ENCODE data around the gene MPI. TPM values are rescaled to one million over a fixed set of nuclear protein-coding genes. Genes with fewer than 3 reads are reported as not detected.
"Not testable (repeated sequence)": the region's sequence is repeated elsewhere in the genome, so short reads cannot be mapped to it uniquely, and the experiment has no call there.

MPI gene
- total and polyA plus RNA-seq, 4 donors: 21.3 to 31.1 (median 26.2) TPM

- no peaks in the 10 kb centered on the region for H3K9me3 ChIP-seq (ENCODE audit: control insufficient read depth, low read length)
- no peak overlapping the region for H3K4me3 ChIP-seq (ENCODE audit: low read length in 2 of 2)
- DNase-seq (no peak), ATAC-seq (ENCODE audit: low FRiP score) (no peak)
- no peak overlapping the region for H3K27ac ChIP-seq (ENCODE audit: low read depth in 1 of 2, low read length in 2 of 2)
- 85 to 89% methylated on average over 4 of the region's 4 CpGs for WGBS, 2 donors
- no peaks in the 10 kb centered on the region for H3K4me1 ChIP-seq (ENCODE audit: control insufficient read depth in 1 of 2, insufficient read depth in 2 of 2, low read length in 2 of 2)
- intact Hi-C loops (cut with DNase I): no loop called here
- H3K36me3 ChIP-seq (ENCODE audit: control insufficient read depth in 1 of 2, insufficient read depth in 2 of 2, low read length in 1 of 2): no peaks in the 10 kb centered on the region
- no peaks in the 10 kb centered on the region for H3K27me3 ChIP-seq (ENCODE audit: control insufficient read depth in 1 of 2, insufficient read depth in 2 of 2, low read length in 1 of 2)
These were observed 11.6 kb upstream of the MPI start for GRCh38 chr15:74878273-74878672.

- no peaks in the 10 kb centered on the region for H3K36me3 ChIP-seq (ENCODE audit: control insufficient read depth in 1 of 2, insufficient read depth in 2 of 2, low read length in 1 of 2)
- ATAC-seq (ENCODE audit: low FRiP score): no peak
- H3K9me3 ChIP-seq (ENCODE audit: control insufficient read depth, low read length): no peaks in the 10 kb centered on the region
- no peak overlapping the region for H3K4me3 ChIP-seq (ENCODE audit: low read length in 2 of 2)
- no peak for DNase-seq
- intact Hi-C loops (cut with DNase I): no loop called here
- H3K27me3 ChIP-seq (ENCODE audit: control insufficient read depth in 1 of 2, insufficient read depth in 2 of 2, low read length in 1 of 2): no peaks in the 10 kb centered on the region
- no peaks in the 10 kb centered on the region for H3K4me1 ChIP-seq (ENCODE audit: control insufficient read depth in 1 of 2, insufficient read depth in 2 of 2, low read length in 2 of 2)
- no peak overlapping the region for H3K27ac ChIP-seq (ENCODE audit: low read depth in 1 of 2, low read length in 2 of 2)
- 93 to 96% methylated on average over 6 of the region's 6 CpGs for WGBS, 2 donors
These were observed 7.3 kb upstream of the MPI start for GRCh38 chr15:74882528-74882927.

- Histone ChIP-seq H3K27me3 (ENCODE audit: control insufficient read depth in 1 of 2, insufficient read depth in 2 of 2, low read length in 1 of 2) (no peaks in the 10 kb centered on the region), H3K9me3 (ENCODE audit: control insufficient read depth, low read length) (no peaks in the 10 kb centered on the region), H3K36me3 (ENCODE audit: control insufficient read depth in 1 of 2, insufficient read depth in 2 of 2, low read length in 1 of 2) (no peaks in the 10 kb centered on the region), H3K4me1 (ENCODE audit: control insufficient read depth in 1 of 2, insufficient read depth in 2 of 2, low read length in 2 of 2) (no peaks in the 10 kb centered on the region), H3K4me3 (ENCODE audit: low read length in 2 of 2) (no peak overlapping the region), H3K27ac (ENCODE audit: low read depth in 1 of 2, low read length in 2 of 2) (no peak overlapping the region)
- 73 to 78% methylated on average over 4 of the region's 4 CpGs for WGBS, 2 donors
- DNase-seq (no peak), ATAC-seq (ENCODE audit: low FRiP score) (no peak)
- intact Hi-C loops (cut with DNase I): no loop called here
These were observed 5.2 kb upstream of the MPI start for GRCh38 chr15:74884428-74885223.

DNA sequence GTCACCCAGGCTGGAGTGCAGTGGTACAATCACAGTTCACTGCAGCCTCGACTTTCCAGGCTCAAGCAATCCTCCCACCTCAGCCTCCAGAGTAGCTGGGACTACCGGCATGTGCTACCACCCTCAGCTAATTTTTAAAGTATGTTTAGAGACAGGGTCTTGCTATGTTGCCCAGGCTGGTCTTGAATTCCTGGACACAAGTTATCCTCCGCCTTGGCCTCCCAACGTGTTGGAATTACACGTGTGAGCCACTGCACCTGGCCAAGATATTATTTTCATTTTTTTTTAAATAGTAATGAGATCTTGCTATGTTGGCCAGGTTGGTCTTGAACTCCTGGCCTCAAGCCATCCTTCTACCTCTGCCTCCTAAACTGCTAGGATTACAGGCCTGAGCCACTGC lies 4.4 kb upstream of the MPI start:
- H3K27me3 ChIP-seq (ENCODE audit: control insufficient read depth in 1 of 2, insufficient read depth in 2 of 2, low read length in 1 of 2): no peaks in the 10 kb centered on the region
- H3K27ac ChIP-seq (ENCODE audit: low read depth in 1 of 2, low read length in 2 of 2): no peak overlapping the region
- ATAC-seq (ENCODE audit: low FRiP score) (no peak), DNase-seq (no peak)
- intact Hi-C loops (cut with DNase I): no loop called here
- no peaks in the 10 kb centered on the region for H3K9me3 ChIP-seq (ENCODE audit: control insufficient read depth, low read length)
- H3K4me3 ChIP-seq (ENCODE audit: low read length in 2 of 2): no peak overlapping the region
- no peaks in the 10 kb centered on the region for H3K4me1 ChIP-seq (ENCODE audit: control insufficient read depth in 1 of 2, insufficient read depth in 2 of 2, low read length in 2 of 2)
- H3K36me3 ChIP-seq (ENCODE audit: control insufficient read depth in 1 of 2, insufficient read depth in 2 of 2, low read length in 1 of 2): no peaks in the 10 kb centered on the region
- WGBS, 2 donors: 92% methylated on average over 5 of the region's 5 CpGs

DNA sequence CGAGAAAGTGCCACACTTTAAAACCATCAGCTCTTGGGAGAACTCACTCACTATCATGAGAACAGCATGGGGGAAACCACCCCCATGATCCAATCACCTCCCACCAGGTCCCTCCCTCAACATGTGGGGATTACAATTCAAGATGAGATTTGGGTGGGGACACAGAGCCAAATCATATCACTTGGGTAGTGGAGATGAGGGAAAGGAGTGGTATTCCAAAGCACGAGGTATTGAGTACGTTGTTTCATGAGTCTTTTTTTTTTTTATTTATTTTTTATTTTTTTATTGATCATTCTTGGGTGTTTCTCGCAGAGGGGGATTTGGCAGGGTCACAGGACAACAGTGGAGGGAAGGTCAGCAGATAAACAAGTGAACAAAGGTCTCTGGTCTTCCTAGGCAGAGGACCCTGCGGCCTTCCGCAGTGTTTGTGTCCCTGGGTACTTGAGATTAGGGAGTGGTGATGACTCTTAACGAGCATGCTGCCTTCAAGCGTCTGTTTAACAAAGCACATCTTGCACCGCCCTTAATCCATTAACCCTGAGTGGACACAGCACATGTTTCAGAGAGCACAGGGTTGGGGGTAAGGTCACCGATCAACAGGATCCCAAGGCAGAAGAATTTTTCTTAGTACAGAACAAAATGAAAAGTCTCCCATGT lies 2.2 kb upstream of the MPI start:
- WGBS, 2 donors: 86 to 97% methylated on average over 7 to 10 of the region's 10 CpGs
- H3K27me3 ChIP-seq (ENCODE audit: control insufficient read depth in 1 of 2, insufficient read depth in 2 of 2, low read length in 1 of 2); intact Hi-C loops (cut with DNase I); H3K27ac ChIP-seq (ENCODE audit: low read depth in 1 of 2, low read length in 2 of 2); H3K4me3 ChIP-seq (ENCODE audit: low read length in 2 of 2); H3K9me3 ChIP-seq (ENCODE audit: control insufficient read depth, low read length); ATAC-seq (ENCODE audit: low FRiP score); H3K36me3 ChIP-seq (ENCODE audit: control insufficient read depth in 1 of 2, insufficient read depth in 2 of 2, low read length in 1 of 2); DNase-seq; H3K4me1 ChIP-seq (ENCODE audit: control insufficient read depth in 1 of 2, insufficient read depth in 2 of 2, low read length in 2 of 2): not testable (repeated sequence)

DNA sequence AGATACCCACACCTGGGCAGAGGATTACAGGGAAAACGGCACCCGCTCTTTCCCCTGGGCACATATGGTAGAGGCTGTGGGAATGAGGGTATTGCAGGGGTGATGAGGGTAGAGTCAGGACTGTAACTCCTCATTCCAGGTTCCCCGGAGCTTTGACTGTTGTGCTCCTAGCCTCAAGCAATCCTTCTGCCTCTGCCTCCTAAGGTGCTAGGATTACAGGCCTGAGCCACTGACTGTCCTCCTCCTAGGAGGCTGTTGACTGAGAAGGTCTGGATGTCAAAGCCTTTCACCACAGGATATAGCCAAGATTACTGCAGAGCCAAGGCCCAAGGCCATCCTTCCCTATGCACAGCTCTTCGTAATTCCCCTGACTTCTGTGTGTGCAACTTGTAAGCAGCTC lies 1.1 kb upstream of the MPI start:
- no peaks in the 10 kb centered on the region for H3K36me3 ChIP-seq (ENCODE audit: control insufficient read depth in 1 of 2, insufficient read depth in 2 of 2, low read length in 1 of 2)
- ATAC-seq (ENCODE audit: low FRiP score) (no peak), DNase-seq (no peak)
- no peaks in the 10 kb centered on the region for H3K4me1 ChIP-seq (ENCODE audit: control insufficient read depth in 1 of 2, insufficient read depth in 2 of 2, low read length in 2 of 2)
- no peak overlapping the region for H3K4me3 ChIP-seq (ENCODE audit: low read length in 2 of 2)
- H3K9me3 ChIP-seq (ENCODE audit: control insufficient read depth, low read length): no peaks in the 10 kb centered on the region
- peak overlapping the region in 1 of 2 donors; percentile 8 for H3K27ac ChIP-seq (ENCODE audit: low read depth in 1 of 2, low read length in 2 of 2)
- H3K27me3 ChIP-seq (ENCODE audit: control insufficient read depth in 1 of 2, insufficient read depth in 2 of 2, low read length in 1 of 2): no peaks in the 10 kb centered on the region
- whole genome bisulfite sequencing, 2 donors: 95 to 97% methylated on average over 4 of the region's 4 CpGs
- intact Hi-C loops (cut with DNase I): no loop called here

GRCh38 chr15:74889390-74889882 lies 406 bp upstream of the MPI start:
- intact Hi-C loops (cut with DNase I): no loop called here
- DNase-seq: peak; percentile 74 to 82
- H3K36me3 ChIP-seq (ENCODE audit: control insufficient read depth in 1 of 2, insufficient read depth in 2 of 2, low read length in 1 of 2): no peaks in the 10 kb centered on the region
- H3K27me3 ChIP-seq (ENCODE audit: control insufficient read depth in 1 of 2, insufficient read depth in 2 of 2, low read length in 1 of 2): no peaks in the 10 kb centered on the region
- peak; percentile 65 for ATAC-seq (ENCODE audit: low FRiP score)
- H3K9me3 ChIP-seq (ENCODE audit: control insufficient read depth, low read length): no peaks in the 10 kb centered on the region
- H3K27ac ChIP-seq (ENCODE audit: low read depth in 1 of 2, low read length in 2 of 2): no peak overlapping the region
- peak overlapping the region; percentile 2 to 51 for H3K4me3 ChIP-seq (ENCODE audit: low read length in 2 of 2)
- 7 to 8% methylated on average over 8 of the region's 8 CpGs for WGBS, 2 donors
- no peaks in the 10 kb centered on the region for H3K4me1 ChIP-seq (ENCODE audit: control insufficient read depth in 1 of 2, insufficient read depth in 2 of 2, low read length in 2 of 2)

DNA sequence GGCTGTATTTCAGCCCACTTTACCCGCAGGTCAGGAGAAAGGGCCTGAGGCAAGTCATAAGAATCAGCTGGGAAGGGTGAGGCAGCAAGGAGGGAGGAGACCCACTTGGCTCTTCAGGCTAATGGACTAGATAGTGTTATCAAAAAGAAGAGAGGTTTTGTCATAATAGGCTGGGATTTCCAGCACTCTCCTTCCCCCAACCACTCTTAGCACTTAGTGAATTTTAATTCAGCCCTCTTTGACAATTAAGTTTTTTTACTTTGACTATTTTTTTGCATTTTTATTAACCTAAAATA lies 771 bp downstream of the MPI start:
- Histone ChIP-seq H3K36me3 (ENCODE audit: control insufficient read depth in 1 of 2, insufficient read depth in 2 of 2, low read length in 1 of 2) (no peaks in the 10 kb centered on the region), H3K4me3 (ENCODE audit: low read length in 2 of 2) (peak overlapping the region; percentile 9 to 51), H3K27me3 (ENCODE audit: control insufficient read depth in 1 of 2, insufficient read depth in 2 of 2, low read length in 1 of 2) (no peaks in the 10 kb centered on the region), H3K27ac (ENCODE audit: low read depth in 1 of 2, low read length in 2 of 2) (peak overlapping the region in 1 of 2 donors; percentile 2), H3K4me1 (ENCODE audit: control insufficient read depth in 1 of 2, insufficient read depth in 2 of 2, low read length in 2 of 2) (no peaks in the 10 kb centered on the region), H3K9me3 (ENCODE audit: control insufficient read depth, low read length) (no peaks in the 10 kb centered on the region)
- intact Hi-C loops (cut with DNase I): loop anchor here in 1 of 2 donors (10.0 kb wide), 1 partner anchor 46 kb away; the partner anchor contains the start of gene ULK3
- WGBS, 2 donors: 0 to 2% methylated on average over 1 of the region's 1 CpG
- ATAC-seq (ENCODE audit: low FRiP score): no peak
- DNase-seq: no peak

DNA sequence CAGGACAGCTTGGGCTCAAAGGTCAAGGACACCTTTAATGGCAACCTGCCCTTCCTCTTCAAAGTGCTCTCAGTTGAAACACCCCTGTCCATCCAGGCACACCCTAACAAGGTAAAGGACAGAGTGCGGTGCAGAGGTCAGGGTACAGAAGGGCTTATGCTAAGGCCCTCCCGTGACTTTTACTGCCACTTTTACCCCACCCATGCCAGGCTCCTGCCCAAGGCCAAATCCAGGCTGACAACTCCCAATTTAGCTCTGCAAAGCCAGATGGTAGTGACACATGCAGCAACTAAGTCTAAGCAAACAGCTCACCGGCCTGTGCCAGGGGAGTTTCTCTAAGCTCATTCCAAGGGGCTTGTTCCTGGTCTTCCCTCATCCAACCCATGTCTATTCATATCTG lies 1.6 kb downstream of the MPI start:
- Histone ChIP-seq H3K4me3 (ENCODE audit: low read length in 2 of 2) (no peak overlapping the region), H3K36me3 (ENCODE audit: control insufficient read depth in 1 of 2, insufficient read depth in 2 of 2, low read length in 1 of 2) (no peaks in the 10 kb centered on the region), H3K27me3 (ENCODE audit: control insufficient read depth in 1 of 2, insufficient read depth in 2 of 2, low read length in 1 of 2) (no peaks in the 10 kb centered on the region), H3K4me1 (ENCODE audit: control insufficient read depth in 1 of 2, insufficient read depth in 2 of 2, low read length in 2 of 2) (no peaks in the 10 kb centered on the region), H3K27ac (ENCODE audit: low read depth in 1 of 2, low read length in 2 of 2) (no peak overlapping the region), H3K9me3 (ENCODE audit: control insufficient read depth, low read length) (no peaks in the 10 kb centered on the region)
- ATAC-seq (ENCODE audit: low FRiP score) (no peak), DNase-seq (no peak)
- WGBS, 2 donors: 89 to 92% methylated on average over 3 of the region's 3 CpGs
- intact Hi-C loops (cut with DNase I): loop anchor here in 1 of 2 donors (10.0 kb wide), 1 partner anchor 47 kb away; the partner anchor contains the start of gene ULK3
